Astrocyte (in vitro differentiated cells and primary cell): Measurements from ENCODE around the gene SPRY1.

Source experiments
- EZH2 ChIP-seq: IDR thresholded peaks from 2 replicates; pipeline ENCODE4 v1.6.1; 2012; ENCODE audit warnings: mild to moderate bottlenecking, low read length, inconsistent platforms; ENCODE audit not compliant: insufficient read depth
- TF ChIP-seq, protein P1 (sequence below): IDR thresholded peaks from 2 replicates; pipeline ENCODE4 v1.5.1; 2011; ENCODE audit warnings: low read depth, mild to moderate bottlenecking, inconsistent platforms, low read length, moderate library complexity; ENCODE audit not compliant: insufficient read depth

DNA sequence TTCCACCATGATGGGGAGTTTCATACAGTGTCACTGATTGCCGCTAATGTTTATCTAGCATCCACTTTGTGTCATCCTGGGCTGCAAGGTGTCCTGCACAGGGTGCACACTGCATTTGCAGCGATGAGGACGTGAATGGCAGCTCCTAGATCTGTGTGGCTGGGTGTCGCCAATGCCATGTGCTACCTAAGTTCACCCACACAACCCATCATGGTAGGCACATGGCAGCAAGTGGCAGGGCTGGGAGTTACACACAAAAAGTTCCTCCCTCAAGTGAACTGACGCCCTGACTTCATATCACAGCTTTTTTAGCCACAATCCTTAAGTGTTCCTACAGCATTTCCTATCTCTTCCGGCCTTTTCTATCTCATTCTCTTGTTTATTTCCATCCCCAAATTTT, 45.9 kb upstream of the SPRY1 start:
- TF ChIP-seq, protein P1, sequence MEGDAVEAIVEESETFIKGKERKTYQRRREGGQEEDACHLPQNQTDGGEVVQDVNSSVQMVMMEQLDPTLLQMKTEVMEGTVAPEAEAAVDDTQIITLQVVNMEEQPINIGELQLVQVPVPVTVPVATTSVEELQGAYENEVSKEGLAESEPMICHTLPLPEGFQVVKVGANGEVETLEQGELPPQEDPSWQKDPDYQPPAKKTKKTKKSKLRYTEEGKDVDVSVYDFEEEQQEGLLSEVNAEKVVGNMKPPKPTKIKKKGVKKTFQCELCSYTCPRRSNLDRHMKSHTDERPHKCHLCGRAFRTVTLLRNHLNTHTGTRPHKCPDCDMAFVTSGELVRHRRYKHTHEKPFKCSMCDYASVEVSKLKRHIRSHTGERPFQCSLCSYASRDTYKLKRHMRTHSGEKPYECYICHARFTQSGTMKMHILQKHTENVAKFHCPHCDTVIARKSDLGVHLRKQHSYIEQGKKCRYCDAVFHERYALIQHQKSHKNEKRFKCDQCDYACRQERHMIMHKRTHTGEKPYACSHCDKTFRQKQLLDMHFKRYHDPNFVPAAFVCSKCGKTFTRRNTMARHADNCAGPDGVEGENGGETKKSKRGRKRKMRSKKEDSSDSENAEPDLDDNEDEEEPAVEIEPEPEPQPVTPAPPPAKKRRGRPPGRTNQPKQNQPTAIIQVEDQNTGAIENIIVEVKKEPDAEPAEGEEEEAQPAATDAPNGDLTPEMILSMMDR: no peak
- no peak for TF ChIP-seq EZH2
